GM21619 (cell line): ENCODE data around the gene P2RY6.

ENCODE experiments used
- ATAC-seq: cut with Tn5 transposase; IDR thresholded peaks from one replicate; pipeline ENCODE4 v1.9.1; 2021; ENCODE audit not compliant: unreplicated experiment

P2RY6 gene

DNA sequence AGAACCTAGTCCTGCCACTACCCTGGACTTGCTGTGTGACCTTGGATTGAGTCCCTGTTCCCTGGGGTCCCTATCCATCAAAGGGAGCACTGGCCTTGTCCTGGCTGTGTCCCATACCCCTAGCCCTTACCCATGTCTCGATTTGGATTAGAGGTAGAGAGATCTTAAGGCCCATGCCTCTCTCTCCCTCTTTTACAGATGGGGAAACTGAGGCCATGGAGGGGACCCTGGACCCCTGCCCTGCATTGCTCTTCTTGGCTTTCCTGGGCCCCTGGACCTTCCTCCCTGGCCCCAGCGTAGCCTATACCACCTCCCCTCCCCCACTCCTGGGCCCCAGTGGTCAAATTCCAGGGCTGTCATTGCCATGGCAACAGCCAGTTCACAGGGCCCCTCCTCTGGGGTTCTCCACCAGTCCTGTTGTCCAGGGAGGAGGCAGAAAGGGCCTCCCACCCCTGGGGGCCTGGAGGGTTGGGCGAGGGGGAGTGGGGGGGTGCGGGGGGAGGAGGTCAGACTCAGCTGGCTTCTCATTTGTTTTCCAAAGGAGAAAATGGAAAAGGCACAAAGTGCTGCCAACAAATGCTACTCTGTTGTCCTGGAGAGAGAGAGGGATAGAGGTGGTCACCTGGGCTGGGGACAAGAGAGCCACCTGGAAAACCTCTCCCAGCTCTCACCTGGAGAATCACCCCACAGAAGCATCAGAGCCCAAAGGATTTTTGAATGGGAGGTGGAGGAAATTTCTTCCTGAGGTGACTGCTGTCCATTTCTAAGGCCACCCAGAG lies 59.2 kb downstream of the P2RY6 start:
- ATAC-seq = no peak

DNA sequence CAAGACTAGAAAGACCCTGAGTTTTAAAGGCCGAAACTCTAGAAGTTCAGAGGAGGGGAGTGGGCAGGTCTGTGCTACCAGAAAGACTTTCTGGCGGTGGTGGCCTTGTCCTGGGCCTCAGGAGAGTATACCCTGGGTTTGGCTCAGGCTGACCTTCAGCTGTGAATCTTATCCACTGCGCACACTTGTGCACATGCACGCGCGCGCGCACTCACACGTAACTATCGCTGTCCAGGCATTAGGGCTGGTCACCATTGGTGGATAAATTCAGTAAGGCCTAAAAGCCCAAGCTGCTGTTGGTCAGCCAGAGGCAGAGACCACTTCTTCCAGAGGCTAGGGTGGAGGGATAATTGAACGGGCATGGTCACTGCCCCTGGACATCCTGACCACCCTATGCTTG lies 61.0 kb downstream of the P2RY6 start:
- ATAC-seq = no peak

- no peak for ATAC-seq
Observed at GRCh38 chr11:73333640-73334383, 61.7 kb downstream of the P2RY6 start.

DNA sequence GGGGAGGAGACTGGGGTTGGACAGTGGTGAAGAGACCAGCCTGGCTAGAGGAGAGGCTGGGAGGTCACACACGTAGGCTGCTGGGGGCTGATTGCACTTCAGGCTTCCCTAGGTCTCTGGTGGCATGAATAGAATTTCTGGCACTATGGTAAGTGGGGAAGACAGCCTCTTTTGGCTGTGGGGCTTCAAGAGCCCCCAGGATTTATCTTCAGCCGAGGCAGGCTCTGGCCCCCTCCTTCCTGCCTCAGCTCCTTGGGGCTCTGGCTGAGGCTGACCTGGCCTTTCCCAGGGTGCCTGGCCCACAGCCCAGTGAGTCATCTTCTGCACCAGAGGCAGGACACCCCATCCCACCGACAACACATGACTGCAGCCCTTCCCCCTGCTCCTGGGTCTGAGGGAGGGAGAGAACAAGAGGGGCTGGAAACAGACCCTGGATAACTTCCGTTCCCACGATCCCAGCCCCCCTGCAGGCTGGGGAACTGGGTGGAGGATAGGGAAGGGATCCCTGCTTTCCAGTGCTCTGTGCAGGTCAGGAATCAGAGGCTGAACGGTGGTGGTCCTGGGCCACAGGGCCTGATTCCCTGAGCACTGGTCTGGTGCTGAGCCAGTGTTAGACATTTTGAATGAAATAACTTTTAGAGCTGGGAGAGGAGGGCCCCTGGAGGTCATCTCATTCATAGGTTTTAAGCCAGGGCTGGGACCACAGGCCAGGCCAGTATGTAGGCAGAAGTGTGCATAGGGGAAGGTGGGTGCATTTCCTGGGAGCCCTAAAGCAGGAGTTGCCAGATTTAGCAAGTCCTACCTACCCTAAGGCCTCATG lies 62.5 kb downstream of the P2RY6 start:
- ATAC-seq = no peak

- no peak for ATAC-seq
Observed at GRCh38 chr11:73335204-73335923, 63.2 kb downstream of the P2RY6 start.

- no peak for ATAC-seq
Observed at GRCh38 chr11:73337846-73338245, 65.7 kb downstream of the P2RY6 start.

DNA sequence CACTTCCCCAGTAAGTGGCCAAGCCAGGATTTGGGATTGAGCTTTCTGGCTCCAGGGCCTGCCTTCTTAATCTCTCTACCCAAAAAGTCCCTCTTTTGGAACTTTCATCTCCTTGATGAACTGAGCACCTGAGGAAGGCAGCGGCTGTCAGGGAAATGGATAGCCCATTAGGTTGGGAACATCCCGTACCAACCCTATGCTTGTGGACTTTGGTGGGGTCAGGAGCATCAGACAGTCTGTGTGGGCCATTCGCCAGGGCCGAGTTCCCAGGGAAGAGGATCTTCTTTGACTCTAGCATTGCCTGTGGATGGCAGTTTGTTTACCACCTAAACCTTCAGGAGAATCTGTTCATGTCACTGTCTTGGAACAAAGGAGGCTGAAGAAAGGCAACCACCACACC lies 66.1 kb downstream of the P2RY6 start:
- no peak for ATAC-seq

DNA sequence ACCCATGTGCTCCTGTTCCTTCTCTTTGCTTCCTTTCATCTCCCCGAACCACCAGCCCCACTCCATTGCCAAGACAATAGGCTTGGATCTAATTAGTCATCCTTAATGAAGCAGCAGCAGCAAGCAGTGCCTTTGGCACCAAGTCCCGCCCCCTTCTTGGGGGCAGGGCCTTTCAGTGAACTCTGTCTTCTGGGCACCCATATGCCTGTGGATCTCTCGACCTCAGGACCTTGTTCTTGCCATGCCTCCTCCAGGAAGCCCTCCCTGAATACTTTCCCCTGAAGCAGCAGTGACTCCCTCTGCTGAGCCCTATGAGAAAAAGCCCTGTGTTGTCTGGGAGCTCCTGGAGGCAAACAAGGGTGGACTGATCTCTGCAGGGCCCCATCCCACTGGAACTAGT lies 68.0 kb downstream of the P2RY6 start:
- ATAC-seq = no peak

GRCh38 chr11:73342633-73343032 lies 70.5 kb downstream of the P2RY6 start:
- no peak for ATAC-seq

DNA sequence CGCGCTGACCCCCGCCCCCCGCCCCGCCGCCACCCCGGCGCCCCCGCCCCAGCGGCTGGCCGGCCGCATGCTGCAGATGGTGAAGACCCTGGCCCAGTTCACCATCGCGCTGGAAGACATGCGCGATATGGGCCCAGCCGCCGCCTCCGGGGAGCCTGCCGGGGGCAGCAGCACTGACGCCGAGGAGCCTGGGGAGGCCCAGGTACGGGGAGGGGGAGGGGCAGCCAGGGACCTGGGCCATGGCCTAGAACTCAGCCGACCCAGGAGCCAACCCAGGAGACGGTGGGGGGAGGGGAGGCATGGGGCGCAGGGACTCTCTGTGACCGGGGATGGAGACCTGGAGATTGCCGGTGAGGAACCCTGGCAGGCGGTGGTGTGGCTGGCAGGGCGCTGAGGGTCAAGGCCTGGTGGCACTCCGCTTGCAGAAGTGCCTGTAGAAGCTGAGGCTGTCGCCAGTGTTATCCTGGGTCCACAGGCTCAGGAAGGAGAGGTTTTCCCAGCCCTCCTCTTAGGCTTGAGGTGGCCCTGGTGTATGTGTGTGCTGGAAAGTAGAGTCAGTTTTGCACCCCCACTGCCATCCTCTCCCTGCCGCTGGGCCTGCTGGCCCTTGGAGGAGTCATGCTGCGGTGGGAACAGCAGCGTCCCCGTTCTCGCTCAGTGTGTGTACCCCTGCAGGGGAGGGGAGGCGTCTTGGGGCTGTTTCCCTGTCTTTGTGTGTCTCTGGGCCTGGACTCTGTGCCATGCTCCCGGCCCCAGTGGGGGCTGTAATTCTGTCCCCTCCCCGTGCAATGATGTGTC lies 71.1 kb downstream of the P2RY6 start:
- no peak for ATAC-seq

DNA sequence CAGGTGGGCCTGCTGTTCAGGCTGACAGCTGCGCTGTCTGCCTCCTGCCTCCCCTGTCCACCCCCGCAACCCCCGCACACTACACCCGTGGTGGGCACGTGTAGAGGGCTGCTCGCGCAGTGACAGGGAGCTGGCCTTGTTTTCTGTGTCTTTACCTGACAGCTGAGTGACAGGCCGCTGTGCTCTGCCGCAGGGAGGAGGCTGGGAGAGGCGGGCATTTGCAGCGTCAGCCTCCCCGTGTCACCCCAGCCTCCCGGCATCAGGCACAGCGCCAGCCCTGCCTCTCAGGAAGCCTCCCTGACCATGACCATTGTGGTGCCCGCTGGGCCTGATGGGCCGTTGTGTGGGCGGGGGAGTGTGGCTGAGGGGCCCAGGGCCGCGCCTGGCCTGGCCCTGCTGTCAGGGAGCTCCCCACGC lies 72.1 kb downstream of the P2RY6 start:
- ATAC-seq = no peak

- no peak for ATAC-seq
Observed at GRCh38 chr11:73345481-73346160, 73.5 kb downstream of the P2RY6 start.

GRCh38 chr11:73346186-73346935 lies 74.2 kb downstream of the P2RY6 start:
- ATAC-seq = no peak

DNA sequence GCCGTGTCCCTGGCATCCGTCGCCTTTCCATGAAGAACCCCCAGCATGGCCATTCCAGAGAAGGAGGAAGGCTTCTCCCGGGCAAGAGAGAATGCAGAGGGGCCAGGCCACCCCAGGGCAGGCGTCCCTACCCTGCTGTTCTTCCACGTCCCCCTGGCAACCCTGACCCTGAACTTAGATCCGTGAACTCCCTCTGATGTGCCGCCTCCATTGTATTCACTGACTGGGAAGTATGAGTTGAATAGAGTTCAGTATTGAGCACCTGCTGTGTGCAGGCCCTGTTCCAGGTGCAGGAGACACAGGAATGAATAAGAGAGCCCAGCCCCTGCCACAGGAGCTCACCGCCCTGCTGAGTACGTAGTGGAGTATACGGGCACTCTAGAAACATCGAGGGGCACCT lies 74.9 kb downstream of the P2RY6 start:
- ATAC-seq = no peak
